GM19452 (cell line): ENCODE measurements around the gene ARHGAP33.
"Not testable (repeated sequence)": the region's sequence is repeated elsewhere in the genome, so short reads cannot be mapped to it uniquely, and the experiment has no call there.

Experiments
- ATAC-seq: cut with Tn5 transposase; IDR thresholded peaks from one replicate; pipeline ENCODE4 v1.9.1; 2021; ENCODE audit not compliant: unreplicated experiment

ARHGAP33 gene

DNA sequence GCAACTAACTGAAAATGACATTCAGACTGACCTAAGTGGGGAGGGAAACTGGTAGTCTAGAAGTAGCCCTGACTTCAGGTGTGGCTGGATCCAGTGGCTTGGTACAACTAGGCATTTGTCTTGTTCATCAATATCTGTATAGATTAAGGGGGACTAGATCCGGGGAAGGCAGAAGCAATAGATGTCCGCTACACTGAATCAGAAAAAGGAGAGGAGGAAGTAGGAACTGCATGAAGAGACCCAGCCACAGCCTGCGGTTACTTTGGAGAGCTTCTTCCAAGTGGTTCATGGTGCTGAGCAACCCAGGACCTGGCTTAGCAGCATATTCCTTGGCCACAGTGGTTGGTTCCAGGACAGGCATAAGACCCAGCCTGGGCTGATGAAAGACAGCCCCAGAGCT lies 47.2 kb downstream of the ARHGAP33 start:
- no peak for ATAC-seq

GRCh38 chr19:35824150-35824549 lies 48.8 kb downstream of the ARHGAP33 start:
- ATAC-seq = no peak

DNA sequence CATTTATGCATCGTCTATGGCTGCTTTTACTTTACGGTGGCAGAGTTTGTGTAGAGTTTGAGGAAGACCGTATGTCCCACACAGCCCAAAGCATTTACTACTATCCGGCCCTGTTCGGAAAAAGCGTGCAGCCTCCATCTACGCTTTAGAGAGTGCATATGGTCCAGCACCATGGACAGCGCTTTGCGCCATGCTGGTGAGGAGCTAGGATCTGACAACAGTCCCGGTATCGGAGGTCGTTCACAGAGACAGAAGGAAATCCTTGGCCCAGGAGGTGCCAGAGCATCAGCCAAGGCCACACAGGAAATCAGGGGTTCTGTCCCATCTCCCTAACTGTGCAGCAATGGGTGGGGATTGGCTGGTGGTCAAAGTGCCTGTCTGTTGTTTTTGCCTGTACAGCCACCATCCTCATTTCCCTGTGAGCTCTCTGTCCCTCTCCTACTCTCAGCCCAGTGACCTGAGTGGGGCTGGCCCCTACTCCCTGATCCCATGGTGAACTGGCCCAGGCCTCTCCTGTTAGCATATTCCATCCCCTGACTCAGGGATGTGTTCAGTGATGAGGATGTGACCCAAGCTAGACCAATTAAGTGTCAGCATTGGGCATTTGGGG lies 53.4 kb downstream of the ARHGAP33 start:
- ATAC-seq = no peak

- ATAC-seq = no peak
Observed at GRCh38 chr19:35830986-35831385, 55.6 kb downstream of the ARHGAP33 start.

DNA sequence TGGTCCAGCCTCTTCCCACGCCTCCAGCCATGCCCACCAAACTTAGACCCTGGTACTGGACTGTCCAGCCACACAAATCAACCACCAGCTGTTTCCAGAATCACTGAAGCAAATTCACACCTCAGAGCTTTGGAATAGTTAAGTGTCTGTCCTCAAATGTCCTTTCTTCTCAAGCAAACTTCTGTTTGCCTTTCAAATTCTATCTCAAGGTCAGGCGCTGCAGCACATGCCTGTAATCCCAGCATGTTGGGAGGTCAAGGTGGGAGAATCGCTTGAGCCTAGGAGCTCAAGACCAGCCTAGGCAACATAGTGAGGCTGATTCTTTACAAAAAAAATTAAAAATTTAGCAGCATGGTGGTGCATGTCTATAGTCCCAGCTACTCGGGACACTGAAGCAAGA lies 56.7 kb downstream of the ARHGAP33 start:
- no peak for ATAC-seq

DNA sequence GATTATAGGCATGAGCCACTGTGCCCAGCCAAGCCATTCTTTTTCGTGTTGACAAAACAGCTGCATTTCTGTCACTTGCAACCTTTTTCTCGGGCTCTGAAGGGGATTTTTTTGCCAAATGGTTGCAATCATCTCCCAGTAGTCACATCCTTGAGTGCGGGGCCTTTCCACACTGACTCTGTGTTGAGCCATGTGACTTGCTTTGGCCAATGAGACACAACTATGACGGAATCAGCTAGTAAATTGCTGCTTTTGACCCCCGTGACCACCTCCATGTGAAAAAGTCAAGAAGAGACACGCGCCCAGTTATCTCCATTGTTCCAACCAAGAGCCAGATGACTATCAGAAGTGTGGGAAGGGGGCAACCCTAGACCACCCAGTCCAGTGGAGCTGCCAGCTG lies 58.6 kb downstream of the ARHGAP33 start:
- no peak for ATAC-seq

GRCh38 chr19:35836096-35836495 lies 60.7 kb downstream of the ARHGAP33 start:
- not testable (repeated sequence) for ATAC-seq
